T-helper 22 cell (primary cell): Measurements from ENCODE around the gene ZNF708.
"Not testable (repeated sequence)": the region's sequence is repeated elsewhere in the genome, so short reads cannot be mapped to it uniquely, and the experiment has no call there.

Source experiments
- DNase-seq: peaks from one replicate; pipeline ENCODE4 v3.0.0-alpha.2; 2020; ENCODE audit warnings: low read depth

The ZNF708 gene

GRCh38 chr19:21328885-21329605 is at the start of gene ZNF708:
Gene ZNF708 (minus strand): TSS chr19:21329410. CDS start chr19:21329212, 198 bp downstream.
- peak; percentile 58 for DNase-seq

- no peak for DNase-seq
Measured at GRCh38 chr19:21362291-21362690, 33.1 kb upstream of the ZNF708 start.

- DNase-seq: peak; percentile 57
Measured at GRCh38 chr19:21358768-21359451, 29.7 kb upstream of the ZNF708 start, which contains the start of gene ZNF738. Gene ZNF738 (plus strand): TSS chr19:21359000. CDS start chr19:21359141, 141 bp downstream.

GRCh38 chr19:21352830-21353229 is 23.6 kb upstream of the ZNF708 start:
- DNase-seq: no peak

GRCh38 chr19:21344841-21345240 is 15.6 kb upstream of the ZNF708 start:
- not testable (repeated sequence) for DNase-seq

GRCh38 chr19:21335721-21336120 is 6.5 kb upstream of the ZNF708 start:
- DNase-seq: no peak

- no peak for DNase-seq
Measured at GRCh38 chr19:21328406-21328805, 804 bp downstream of the ZNF708 start.

- DNase-seq: no peak
Measured at GRCh38 chr19:21326169-21326568, 3.0 kb downstream of the ZNF708 start.

- DNase-seq: no peak
Measured at GRCh38 chr19:21323000-21323399, 6.2 kb downstream of the ZNF708 start.

- no peak for DNase-seq
Measured at GRCh38 chr19:21322528-21322927, 6.7 kb downstream of the ZNF708 start.

GRCh38 chr19:21321996-21322395 is 7.2 kb downstream of the ZNF708 start:
- no peak for DNase-seq

- no peak for DNase-seq
Measured at GRCh38 chr19:21321134-21321533, 8.1 kb downstream of the ZNF708 start.

- no peak for DNase-seq
Measured at GRCh38 chr19:21317821-21318220, 11.4 kb downstream of the ZNF708 start.

GRCh38 chr19:21314676-21315075 is 14.5 kb downstream of the ZNF708 start:
- no peak for DNase-seq

- not testable (repeated sequence) for DNase-seq
Measured at GRCh38 chr19:21312807-21313206, 16.4 kb downstream of the ZNF708 start.

GRCh38 chr19:21308773-21309172 is 20.4 kb downstream of the ZNF708 start:
- DNase-seq: no peak

GRCh38 chr19:21306881-21307479 is 22.2 kb downstream of the ZNF708 start:
- DNase-seq: not testable (repeated sequence)

GRCh38 chr19:21293768-21294167 is 35.4 kb downstream of the ZNF708 start:
- not testable (repeated sequence) for DNase-seq

GRCh38 chr19:21269813-21270212 is 59.4 kb downstream of the ZNF708 start:
- DNase-seq: no peak

GRCh38 chr19:21264891-21265290 is 64.3 kb downstream of the ZNF708 start:
- no peak for DNase-seq

GRCh38 chr19:21264416-21264815 is 64.8 kb downstream of the ZNF708 start:
- no peak for DNase-seq

GRCh38 chr19:21260848-21261381 is 68.3 kb downstream of the ZNF708 start:
- DNase-seq: not testable (repeated sequence)
